ENCODE measurements around the gene GAREM2. TPM values are rescaled to one million over a fixed set of nuclear protein-coding genes. Genes with fewer than 3 reads are reported as not detected.

The GAREM2 gene
- total RNA-seq, 2 experiments from 2014 or later, result 2.2 to 2.7 TPM

- H3K4me3 Mint-ChIP-seq, result no peak overlapping the region
- TF ChIP-seq, protein P1, sequence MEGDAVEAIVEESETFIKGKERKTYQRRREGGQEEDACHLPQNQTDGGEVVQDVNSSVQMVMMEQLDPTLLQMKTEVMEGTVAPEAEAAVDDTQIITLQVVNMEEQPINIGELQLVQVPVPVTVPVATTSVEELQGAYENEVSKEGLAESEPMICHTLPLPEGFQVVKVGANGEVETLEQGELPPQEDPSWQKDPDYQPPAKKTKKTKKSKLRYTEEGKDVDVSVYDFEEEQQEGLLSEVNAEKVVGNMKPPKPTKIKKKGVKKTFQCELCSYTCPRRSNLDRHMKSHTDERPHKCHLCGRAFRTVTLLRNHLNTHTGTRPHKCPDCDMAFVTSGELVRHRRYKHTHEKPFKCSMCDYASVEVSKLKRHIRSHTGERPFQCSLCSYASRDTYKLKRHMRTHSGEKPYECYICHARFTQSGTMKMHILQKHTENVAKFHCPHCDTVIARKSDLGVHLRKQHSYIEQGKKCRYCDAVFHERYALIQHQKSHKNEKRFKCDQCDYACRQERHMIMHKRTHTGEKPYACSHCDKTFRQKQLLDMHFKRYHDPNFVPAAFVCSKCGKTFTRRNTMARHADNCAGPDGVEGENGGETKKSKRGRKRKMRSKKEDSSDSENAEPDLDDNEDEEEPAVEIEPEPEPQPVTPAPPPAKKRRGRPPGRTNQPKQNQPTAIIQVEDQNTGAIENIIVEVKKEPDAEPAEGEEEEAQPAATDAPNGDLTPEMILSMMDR (IDR thresholded peaks at IDR 0.05), result no peak
- ChIA-PET POLR2A (interaction anchor here (0.9 kb wide), 1 partner anchor 18 kb away, joined by 3 read pairs; no protein-coding TSS in a partner anchor), CTCF (interaction anchor here (3.3 kb wide), 1 partner anchor 11 kb away, joined by 12 read pairs; no protein-coding TSS in a partner anchor)
- ATAC-seq, result no peak
- peaks cover 37% of the 10 kb centered on the region for H3K36me3 Mint-ChIP-seq (ENCODE audit: low read depth)
- no peaks in the 10 kb centered on the region for H3K9me3 Mint-ChIP-seq
- no peaks in the 10 kb centered on the region for H3K27me3 Mint-ChIP-seq
- DNase-seq, result no peak
- no peak overlapping the region for H3K27ac Mint-ChIP-seq
- no peaks in the 10 kb centered on the region for H3K4me1 Mint-ChIP-seq (ENCODE audit: low read depth)
- intact Hi-C loops (cut with micrococcal nuclease), result no loop called here
These were observed 22.4 kb downstream of the GAREM2 start for GRCh38 chr2:26195040-26195984.

- Mint-ChIP-seq H3K9me3 (no peaks in the 10 kb centered on the region), H3K4me3 (no peak overlapping the region), H3K4me1 (ENCODE audit: low read depth) (no peaks in the 10 kb centered on the region), H3K36me3 (ENCODE audit: low read depth) (peaks cover 40% of the 10 kb centered on the region), H3K27me3 (no peaks in the 10 kb centered on the region), H3K27ac (no peak overlapping the region)
- POLR2A ChIA-PET, result interaction anchor here (1.2 kb wide), 1 partner anchor 12 kb away, joined by 3 read pairs; no protein-coding TSS in a partner anchor
- DNase-seq, result no peak
- intact Hi-C loops (cut with micrococcal nuclease), result no loop called here
- TF ChIP-seq, protein P1 (IDR thresholded peaks at IDR 0.05), result no peak
- CTCF ChIA-PET, result no interaction called here
- ATAC-seq, result no peak
These were observed 24.0 kb downstream of the GAREM2 start for GRCh38 chr2:26196683-26197418.

- intact Hi-C loops (cut with micrococcal nuclease), result no loop called here
- ChIA-PET POLR2A (interaction anchor here (0.5 to 1.2 kb wide), 2 partner anchors 12 to 408 kb away, joined by 3 read pairs; no protein-coding TSS in a partner anchor), CTCF (interaction anchor here (1.3 kb wide), 1 partner anchor 9 kb away, joined by 4 read pairs; no protein-coding TSS in a partner anchor)
- no peak for DNase-seq
- TF ChIP-seq, protein P1 (IDR thresholded peaks at IDR 0.05), result no peak
- ATAC-seq, result no peak
- Mint-ChIP-seq H3K4me1 (ENCODE audit: low read depth) (no peaks in the 10 kb centered on the region), H3K27me3 (no peaks in the 10 kb centered on the region), H3K27ac (no peak overlapping the region), H3K4me3 (no peak overlapping the region), H3K9me3 (no peaks in the 10 kb centered on the region), H3K36me3 (ENCODE audit: low read depth) (peaks cover 43% of the 10 kb centered on the region)
These were observed 24.6 kb downstream of the GAREM2 start for GRCh38 chr2:26197516-26197915.

- CTCF ChIA-PET, result no interaction called here
- Mint-ChIP-seq H3K27ac (no peak overlapping the region), H3K4me3 (no peak overlapping the region), H3K27me3 (no peaks in the 10 kb centered on the region), H3K9me3 (no peaks in the 10 kb centered on the region), H3K4me1 (ENCODE audit: low read depth) (no peaks in the 10 kb centered on the region), H3K36me3 (ENCODE audit: low read depth) (peaks cover 35% of the 10 kb centered on the region)
- intact Hi-C loops (cut with micrococcal nuclease), result no loop called here
- no peak for ATAC-seq
- no peak for DNase-seq
- TF ChIP-seq, protein P1 (IDR thresholded peaks at IDR 0.05), result no peak
- POLR2A ChIA-PET, result no interaction called here
These were observed 30.1 kb downstream of the GAREM2 start for GRCh38 chr2:26202981-26203490.
